HS-5 (cell line): ENCODE data around the gene TPP1.

Experiments used
- DNase-seq: peaks from one replicate; pipeline ENCODE4 v3.0.0-alpha.2; 2012; ENCODE audit warnings: low read depth

Gene TPP1

GRCh38 chr11:6611092-6611962 is 7.9 kb downstream of the TPP1 start:
- DNase-seq: no peak

GRCh38 chr11:6610591-6610990 is 8.6 kb downstream of the TPP1 start:
- no peak for DNase-seq

- no peak for DNase-seq
Observed at GRCh38 chr11:6609502-6610015, 9.7 kb downstream of the TPP1 start.

GRCh38 chr11:6608726-6609501 is 10.3 kb downstream of the TPP1 start:
- DNase-seq: no peak

GRCh38 chr11:6608011-6608410 is 11.2 kb downstream of the TPP1 start:
- no peak for DNase-seq

GRCh38 chr11:6607190-6607795 is 11.9 kb downstream of the TPP1 start:
- DNase-seq: no peak

- peak; percentile 84 for DNase-seq
Observed at GRCh38 chr11:6606471-6607189, 12.6 kb downstream of the TPP1 start.

- no peak for DNase-seq
Observed at GRCh38 chr11:6604790-6605189, 14.4 kb downstream of the TPP1 start.

GRCh38 chr11:6604081-6604626 is 15.1 kb downstream of the TPP1 start:
- no peak for DNase-seq

GRCh38 chr11:6603287-6604080 is 15.7 kb downstream of the TPP1 start, which contains the start of the genes ILK and RRP8:
TSS of gene ILK (plus strand) at chr11:6603774. CDS start at chr11:6604272, 498 bp downstream.
TSS of gene RRP8 (minus strand) at chr11:6603616. CDS start at chr11:6603502, 114 bp downstream.
- no peak for DNase-seq

GRCh38 chr11:6602096-6602940 is 16.9 kb downstream of the TPP1 start:
- DNase-seq: no peak

- no peak for DNase-seq
Observed at GRCh38 chr11:6601041-6601461, 18.2 kb downstream of the TPP1 start.

- no peak for DNase-seq
Observed at GRCh38 chr11:6599881-6600390, 19.3 kb downstream of the TPP1 start.

- no peak for DNase-seq
Observed at GRCh38 chr11:6599449-6599848, 19.8 kb downstream of the TPP1 start.

GRCh38 chr11:6598555-6598954 is 20.7 kb downstream of the TPP1 start:
- DNase-seq: no peak

- DNase-seq: no peak
Observed at GRCh38 chr11:6596239-6596877, 22.9 kb downstream of the TPP1 start.

GRCh38 chr11:6594142-6594768 is 25.0 kb downstream of the TPP1 start:
- no peak for DNase-seq

GRCh38 chr11:6588018-6588417 is 31.2 kb downstream of the TPP1 start:
- no peak for DNase-seq
